HG02884 (cell line): ENCODE data around the gene OSM.

Experiments used
- ATAC-seq: cut with Tn5 transposase; IDR thresholded peaks from one replicate; pipeline ENCODE4 v1.9.1; 2021; ENCODE audit warnings: mild to moderate bottlenecking, moderate library complexity; ENCODE audit not compliant: unreplicated experiment

Gene OSM

DNA sequence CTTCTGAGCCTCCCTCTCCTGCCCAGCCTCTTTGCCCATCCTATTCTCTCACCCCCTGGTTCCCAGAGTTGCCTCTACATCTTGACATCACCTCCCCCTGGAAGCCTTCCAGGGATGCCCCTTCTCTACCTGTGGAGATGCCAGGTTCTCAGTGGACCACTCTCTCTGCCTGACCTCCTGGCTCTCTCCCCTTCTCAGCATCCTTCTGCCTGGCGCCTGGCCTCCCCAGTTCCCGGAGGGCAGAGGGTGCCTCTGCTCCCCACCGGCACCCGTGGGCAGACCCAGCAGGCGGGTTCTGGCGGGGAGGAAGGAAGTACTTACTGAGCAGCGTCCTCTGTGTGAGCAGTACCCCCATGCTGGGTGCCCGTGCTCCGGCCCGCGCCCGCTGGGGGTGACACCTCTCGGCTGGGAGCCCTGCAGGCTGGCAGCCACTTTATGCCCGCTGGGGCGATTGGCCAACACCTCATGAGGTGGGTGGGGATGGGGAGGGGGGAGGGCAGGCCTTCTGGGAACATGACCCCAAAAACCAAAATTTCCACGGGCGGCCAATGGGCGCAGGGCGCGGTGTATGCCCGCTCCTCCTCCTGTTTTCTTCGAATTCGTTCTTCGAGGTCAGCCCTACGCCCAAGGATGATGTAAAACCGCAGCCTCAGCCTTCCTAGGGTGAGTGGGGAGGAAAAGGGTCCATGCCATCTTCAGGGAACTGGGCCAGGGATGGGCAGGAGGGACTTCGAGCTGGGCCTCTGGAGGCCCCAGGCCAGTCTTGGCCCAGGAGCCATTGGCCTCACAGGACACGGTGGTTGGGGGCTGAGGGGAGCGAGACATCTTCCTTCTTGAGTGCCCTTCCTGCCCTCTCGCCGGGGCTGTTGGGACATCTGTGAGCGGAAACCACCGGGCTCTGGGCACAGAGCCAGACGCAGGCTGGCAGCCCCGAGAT is at the start of gene OSM:
Gene OSM, minus strand, starts transcription at position 407 of the 937 bp plus-strand sequence. Its CDS starts 52 bp downstream, at position 355.
- no peak for ATAC-seq

DNA sequence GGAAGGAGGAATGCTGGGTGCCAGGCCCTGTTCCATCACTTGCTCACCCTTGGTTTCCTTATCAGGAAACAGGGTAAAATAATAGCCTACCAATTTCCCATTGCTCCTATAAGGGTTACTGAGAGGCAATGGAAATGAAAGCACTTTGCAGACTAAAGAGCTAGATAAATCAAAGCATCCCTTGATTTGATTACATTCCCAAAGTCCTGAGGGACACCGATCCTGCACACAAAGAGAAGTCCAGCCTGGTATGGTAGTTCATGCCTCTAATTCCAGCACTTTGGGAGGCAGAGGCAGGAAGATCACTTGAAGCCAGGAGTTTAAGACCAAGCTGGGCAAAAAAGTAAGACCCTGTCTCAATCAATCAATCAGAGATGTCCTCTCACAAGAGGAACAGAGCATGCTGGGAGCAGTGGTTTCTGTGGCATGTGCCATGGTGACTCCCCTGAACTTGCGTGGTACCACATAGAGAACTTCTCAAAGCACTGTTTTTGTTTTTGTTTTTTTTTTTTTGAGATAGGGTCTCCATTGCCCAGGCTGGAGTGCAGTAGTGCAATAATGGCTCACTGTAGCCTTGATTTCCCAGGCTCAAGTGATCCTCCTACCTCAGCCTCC is 49.4 kb upstream of the OSM start:
- no peak for ATAC-seq

- no peak for ATAC-seq
Observed at GRCh38 chr22:30314915-30315314, 48.3 kb upstream of the OSM start.

DNA sequence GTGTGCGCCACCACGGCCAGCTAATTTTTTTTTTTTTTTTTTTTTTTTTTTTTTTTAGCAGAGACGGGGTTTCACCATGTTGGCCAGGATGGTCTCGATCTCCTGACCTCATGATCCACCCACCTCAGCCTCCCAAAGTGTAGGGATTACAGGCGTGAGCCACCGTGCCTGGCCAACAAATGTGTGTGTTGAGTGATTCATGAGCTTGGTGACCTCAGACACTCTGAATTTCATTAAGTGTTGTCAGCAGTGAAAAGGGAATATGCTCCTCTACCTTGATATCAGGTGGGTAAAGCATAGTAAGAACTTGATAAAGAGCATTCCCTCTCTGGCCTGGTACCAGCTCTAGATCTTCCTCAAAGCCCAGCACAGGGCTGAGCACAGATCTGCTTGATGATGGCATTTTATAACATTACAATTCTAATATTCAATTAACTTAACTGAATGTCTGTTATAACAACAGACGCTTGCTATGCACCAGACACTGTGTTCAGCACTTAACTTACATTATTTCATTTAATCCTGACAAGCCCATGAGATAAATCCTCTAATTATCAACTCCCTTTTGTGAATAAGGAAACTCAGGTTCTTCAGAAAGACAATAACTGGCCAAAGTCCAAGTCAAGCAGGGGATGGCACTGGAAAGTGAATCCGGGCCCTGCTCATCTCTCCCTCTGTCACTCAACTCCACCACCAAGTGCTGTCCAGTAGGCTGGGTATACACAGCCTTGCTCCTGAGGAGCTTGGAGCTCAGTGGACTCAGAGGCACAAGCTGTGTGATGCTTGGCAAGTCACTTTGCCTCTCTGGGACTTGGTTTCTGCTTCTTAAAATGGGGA is 47.1 kb upstream of the OSM start:
- no peak for ATAC-seq

GRCh38 chr22:30312053-30312452 is 45.4 kb upstream of the OSM start:
- no peak for ATAC-seq

- no peak for ATAC-seq
Observed at GRCh38 chr22:30310881-30311771, 44.5 kb upstream of the OSM start.

DNA sequence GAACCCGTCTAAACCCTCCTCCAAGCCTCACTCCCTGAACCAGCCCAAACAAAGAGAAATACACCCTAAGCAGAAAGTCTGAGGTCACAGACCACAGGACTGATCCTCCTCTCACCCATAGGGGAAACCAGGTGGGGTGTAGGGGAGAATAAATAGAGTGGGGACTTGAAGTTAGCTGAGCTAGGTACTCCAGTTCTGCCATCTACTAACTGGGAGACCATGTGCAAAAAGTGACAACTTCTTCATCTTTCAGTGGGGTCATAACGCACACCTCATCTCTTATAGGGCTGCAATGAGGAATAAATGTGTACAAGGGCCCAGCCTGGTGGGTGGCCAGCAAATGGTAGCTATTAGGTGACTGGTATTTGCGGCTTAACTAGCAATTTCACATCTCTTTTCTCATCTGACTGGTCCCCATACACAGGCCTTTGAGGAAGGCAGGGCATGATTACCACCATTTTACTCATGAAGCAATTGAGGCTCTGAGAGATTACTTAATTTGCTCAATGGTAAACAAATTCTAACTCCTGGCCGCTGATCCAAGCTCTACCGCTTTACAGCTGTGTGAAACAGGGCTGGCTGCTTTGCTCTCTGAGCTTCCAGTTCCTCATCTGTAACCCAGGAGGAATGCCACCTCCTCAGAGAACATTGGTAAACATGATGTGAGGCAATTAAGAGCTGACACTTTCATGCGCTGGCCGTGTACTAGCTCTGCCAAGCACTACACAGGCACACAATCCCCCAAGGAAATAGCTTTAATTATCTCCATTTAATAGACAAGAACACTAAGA is 43.5 kb upstream of the OSM start:
- ATAC-seq: no peak

GRCh38 chr22:30308518-30309230 is 42.0 kb upstream of the OSM start:
- ATAC-seq: peak; percentile 44

- ATAC-seq: no peak
Observed at GRCh38 chr22:30308093-30308492, 41.4 kb upstream of the OSM start.

DNA sequence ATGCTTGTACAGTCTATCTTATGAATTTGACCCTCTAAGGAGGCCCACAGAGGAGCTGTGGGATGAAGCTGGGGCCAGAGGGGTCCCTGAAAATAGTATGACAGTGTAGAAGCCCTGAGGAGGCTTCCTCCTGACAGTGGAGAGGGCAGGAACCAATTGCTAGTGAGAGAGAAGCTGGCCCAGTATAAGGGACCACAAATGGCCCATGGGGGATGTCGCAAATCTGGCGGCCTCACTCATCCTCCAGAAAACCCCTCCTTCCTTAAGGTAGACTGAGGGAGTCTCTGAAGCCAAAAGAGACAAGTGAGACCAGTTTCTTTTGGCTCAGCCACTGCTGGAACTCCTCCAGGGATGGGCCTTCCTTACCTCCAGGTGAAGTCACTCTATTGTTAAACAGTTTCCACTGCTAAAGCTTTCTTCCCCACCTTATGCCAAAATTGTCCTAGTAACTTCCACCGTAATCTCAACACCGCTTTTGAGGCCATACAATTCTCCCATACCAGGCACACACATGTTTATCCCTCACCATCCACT is 40.5 kb upstream of the OSM start:
- no peak for ATAC-seq

GRCh38 chr22:30306627-30307011 is 40.0 kb upstream of the OSM start:
- no peak for ATAC-seq

DNA sequence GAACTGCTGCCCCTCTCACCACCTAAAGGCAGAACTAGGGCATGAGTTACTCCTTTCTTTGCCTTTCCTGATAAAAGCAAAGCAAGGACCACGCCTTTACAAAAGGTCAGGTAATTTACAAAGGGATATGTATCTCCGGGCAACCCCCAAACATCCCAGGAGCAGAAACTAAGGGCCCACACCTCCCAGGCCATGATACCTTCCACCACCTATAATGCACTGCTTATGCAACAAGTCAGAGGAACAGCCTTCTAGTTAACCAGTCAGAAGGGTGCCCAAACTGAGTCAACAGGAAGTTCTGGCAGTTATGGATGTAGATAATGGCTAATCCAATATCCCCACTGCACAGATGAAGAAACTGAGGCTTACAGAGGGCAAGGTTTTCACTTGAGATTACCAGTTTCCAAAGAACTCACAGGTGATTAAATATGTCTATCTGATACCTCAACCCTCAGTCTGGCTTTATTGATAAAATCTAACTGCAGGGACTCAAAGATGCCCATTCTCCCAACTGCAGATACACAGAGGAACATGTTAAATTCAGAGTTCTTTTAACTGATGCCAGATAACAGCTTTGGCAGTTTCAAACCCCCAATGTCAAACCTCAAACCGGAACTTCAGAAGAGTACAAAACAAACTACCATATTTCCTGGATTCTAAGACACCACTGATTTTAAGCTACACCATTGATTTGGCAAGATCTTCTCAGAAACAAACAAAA is 39.4 kb upstream of the OSM start:
- ATAC-seq: no peak

- no peak for ATAC-seq
Observed at GRCh38 chr22:30305519-30305905, 38.9 kb upstream of the OSM start.

DNA sequence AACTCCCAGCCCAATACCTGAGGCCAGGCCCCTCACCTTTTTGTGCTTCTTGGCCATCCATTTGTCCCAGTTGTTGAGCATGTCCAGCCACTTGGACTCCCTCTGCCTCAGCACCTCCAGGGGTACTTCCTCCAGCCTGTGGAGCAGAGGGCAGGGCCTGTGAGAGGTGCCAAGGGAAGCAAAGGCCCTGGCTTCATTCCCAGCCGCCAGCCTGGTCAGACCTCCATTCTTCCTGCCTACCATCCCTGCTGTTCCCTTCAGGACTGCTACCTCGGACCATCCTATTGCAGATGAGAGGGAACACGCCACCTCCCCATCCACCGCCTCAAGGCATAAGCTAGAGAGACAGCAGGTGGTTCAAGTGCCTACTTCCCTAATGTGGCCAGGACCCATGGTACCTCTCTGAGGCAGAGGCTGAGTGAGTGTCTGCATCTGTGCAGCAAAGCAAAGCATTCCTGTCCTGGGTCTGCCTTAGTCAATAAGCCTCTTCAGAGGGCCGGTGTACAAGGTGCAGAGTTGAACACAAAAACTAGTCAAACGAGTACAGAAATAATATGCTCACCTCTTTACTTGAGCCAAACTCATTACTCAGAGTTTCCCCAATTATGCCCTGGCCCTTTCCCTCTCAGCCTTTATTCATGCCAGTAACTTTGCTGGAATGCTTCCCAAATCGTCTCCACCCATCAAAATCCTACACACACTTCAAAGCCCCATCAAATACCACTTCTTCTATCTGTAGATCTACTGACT is 38.0 kb upstream of the OSM start:
- no peak for ATAC-seq

- no peak for ATAC-seq
Observed at GRCh38 chr22:30302810-30303138, 36.1 kb upstream of the OSM start.

- ATAC-seq: no peak
Observed at GRCh38 chr22:30301995-30302809, 35.6 kb upstream of the OSM start.

GRCh38 chr22:30299322-30299721 is 32.7 kb upstream of the OSM start:
- no peak for ATAC-seq
